ENCODE results near the gene ORAI3.

The ORAI3 gene

DNA sequence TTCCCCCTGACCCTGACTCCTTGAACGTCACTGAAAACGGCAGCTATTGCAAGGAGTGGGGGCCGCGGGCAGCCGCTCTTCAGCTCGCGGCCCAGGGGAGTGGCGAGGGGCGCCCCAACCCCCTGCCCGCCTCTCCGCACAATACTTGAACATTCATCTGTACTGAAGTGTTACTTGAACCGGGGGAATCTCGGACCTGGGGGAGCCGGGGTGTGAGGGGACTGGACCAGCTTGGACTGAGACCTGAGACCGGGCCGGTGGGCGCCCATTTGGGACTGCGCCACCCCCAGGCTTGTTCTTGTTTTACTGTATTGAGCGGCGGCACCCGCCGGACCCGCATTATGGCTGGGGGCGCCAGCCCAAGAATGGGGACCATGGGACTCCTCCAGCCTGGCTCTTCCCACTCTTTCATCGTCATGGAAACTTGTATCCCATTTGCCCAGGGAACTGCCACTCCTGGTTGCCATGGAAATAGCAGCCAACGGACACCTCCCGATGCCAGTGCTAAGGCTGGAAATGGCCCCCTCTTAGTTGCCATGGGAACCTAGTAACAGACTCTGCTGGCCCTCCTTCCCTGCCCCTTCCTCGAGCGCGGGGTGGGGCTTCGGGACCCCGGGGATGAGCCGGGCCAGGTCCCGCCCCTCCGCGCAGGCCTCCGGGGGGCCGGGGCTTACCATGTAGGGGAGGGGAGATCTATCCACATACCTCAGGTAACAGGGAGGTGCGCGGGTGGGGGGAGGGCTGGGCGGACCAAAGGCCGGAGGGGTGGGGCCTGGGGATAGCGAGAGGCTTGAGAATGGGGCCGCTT lies 805 bp upstream of the ORAI3 start:
- DNase-seq (ENCODE audit: low read depth, low spot score): peak; percentile 93

DNA sequence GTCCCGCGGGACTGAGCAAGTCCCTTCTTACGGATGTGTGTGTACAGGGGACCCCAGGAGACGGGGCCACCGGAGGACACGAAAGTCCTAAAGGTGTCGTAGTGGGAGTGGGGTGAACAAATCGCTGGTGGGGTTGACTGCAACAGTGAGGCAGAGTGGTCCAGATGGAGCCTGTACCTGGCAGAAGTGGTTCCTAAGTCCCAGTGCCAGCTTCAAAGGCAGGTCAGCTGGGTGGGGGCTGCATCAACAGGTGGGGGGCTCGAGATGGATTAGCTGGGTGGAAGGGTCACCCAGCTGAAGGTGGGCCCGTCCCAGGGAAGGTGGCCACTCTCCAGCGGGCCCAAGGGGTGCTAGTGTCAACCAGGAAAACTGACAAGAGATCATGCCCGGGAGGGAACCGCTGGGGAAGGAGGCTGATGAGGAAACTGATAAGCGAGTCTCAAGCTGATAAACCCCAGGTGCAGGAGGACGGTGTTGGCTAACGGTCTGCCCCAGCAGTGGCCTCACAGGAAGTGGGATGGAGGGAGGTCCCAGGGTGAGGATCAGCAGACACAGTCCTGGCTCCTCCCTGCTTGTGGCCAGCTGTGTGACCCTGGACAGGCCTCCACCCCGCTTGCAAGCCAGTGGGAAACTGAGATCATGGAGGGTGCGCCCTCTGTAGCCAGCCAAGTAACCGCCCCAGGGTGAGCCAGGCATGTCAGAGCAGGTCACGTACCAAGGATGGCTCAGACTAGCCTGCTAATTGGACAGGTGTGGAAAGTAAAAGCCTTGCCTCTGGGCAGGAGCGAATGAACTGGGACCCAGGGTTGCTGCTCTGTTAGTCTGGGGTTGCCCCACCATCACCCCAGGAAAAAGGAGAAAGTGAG lies 1.0 kb downstream of the ORAI3 start:
- DNase-seq (ENCODE audit: low read depth, low spot score): no peak

GRCh38 chr16:30950516-30951065 lies 1.7 kb downstream of the ORAI3 start:
- no peak for DNase-seq (ENCODE audit: low read depth, low spot score)

- DNase-seq (ENCODE audit: low read depth, low spot score): no peak
Measured at GRCh38 chr16:30951193-30951592, 2.3 kb downstream of the ORAI3 start.

- no peak for DNase-seq (ENCODE audit: low read depth, low spot score)
Measured at GRCh38 chr16:30951750-30952149, 2.9 kb downstream of the ORAI3 start.

GRCh38 chr16:30953111-30953510 lies 4.2 kb downstream of the ORAI3 start:
- DNase-seq (ENCODE audit: low read depth, low spot score): no peak

DNA sequence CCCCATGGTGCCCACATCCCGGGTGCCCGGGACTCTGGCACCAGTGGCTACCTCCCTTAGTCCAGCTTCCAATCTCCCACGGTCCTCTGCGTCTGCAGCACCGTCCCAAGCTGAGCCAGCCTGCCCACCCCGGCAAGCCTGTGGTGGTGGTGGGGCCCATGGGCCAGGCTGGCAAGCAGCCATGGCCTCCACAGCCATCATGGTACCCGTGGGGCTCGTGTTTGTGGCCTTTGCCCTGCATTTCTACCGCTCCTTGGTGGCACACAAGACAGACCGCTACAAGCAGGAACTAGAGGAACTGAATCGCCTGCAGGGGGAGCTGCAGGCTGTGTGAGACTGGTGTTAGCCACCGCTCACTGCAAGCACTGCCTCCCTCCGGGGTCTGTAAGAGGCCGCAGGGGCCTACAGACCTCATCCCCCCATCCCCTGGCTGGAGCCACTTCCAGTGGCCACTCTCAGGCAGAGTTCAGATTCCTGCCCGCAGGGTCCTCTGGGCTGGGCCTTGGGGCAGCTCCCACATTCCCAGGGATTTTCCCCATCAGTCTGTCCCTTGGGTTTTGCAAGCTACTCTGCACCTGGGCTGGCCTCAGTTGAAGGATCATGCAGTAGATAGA lies 4.8 kb downstream of the ORAI3 start:
- no peak for DNase-seq (ENCODE audit: low read depth, low spot score)

DNA sequence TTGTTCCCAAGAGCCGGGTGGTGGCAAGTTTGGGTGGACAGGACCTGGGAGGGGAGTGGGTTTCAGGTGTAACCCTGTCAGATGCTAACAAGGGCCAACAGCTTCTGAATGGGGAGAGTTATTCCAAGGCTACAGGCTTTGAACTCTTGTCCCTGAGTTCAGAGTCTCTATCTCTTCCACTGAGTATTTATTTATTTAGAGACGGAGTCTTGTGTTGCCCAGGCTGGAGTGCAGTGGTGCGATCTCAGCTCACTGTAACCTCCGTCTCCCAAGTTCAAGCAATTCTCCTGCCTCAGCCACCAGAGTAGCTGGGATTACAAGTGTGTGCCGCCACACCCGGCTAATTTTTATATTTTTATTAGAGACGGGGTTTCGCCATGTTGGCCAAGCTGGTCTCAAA lies 6.1 kb downstream of the ORAI3 start:
- no peak for DNase-seq (ENCODE audit: low read depth, low spot score)

DNA sequence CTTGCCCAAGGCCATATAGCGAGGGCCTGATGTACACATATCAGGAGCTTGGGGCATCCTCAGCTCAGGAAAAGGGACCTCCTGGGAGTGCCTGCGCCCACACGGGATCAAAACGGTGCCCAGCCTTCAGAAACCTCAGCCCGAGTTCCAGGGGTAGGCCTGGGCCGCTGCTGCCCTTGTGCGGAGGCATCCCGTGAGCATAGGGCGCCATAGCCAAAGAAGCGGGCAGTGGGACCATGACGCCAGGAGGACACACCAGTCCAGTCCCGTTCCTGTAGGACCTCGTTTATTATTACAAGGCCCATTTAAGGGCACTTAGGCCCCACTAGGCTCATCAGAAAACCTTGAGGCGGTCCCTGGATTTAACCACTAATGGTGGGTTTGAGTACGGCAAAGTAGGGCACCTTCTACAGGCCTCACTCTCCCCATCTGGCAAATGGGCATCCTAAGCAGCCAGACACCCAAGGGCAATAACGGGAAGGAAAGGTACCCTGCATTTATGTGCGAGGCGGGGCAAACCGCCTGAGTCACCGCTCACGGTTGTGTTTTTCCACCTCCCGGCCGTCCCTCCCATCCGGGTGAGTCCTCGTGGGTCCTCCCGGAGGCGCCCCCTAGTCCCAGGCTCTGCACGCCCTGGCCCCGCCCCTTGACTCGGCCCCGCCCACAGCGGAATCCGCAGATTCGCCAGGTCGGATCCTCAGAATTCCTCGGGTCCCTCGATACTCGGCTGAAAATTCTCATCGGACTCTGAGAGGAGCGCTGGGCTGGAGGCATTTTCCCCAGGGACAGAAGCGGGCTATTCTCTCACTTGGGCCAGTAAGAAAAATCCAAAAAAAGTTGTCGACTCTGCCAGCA lies 8.0 kb downstream of the ORAI3 start:
- DNase-seq (ENCODE audit: low read depth, low spot score): peak; percentile 47

GRCh38 chr16:30957456-30958174 lies 8.7 kb downstream of the ORAI3 start, which contains the start of gene SETD1A:
SETD1A (plus strand) TSS chr16:30957754; CDS start chr16:30958732, 978 bp downstream.
- DNase-seq (ENCODE audit: low read depth, low spot score): peak; percentile 82

GRCh38 chr16:30958175-30959079 lies 9.6 kb downstream of the ORAI3 start:
- DNase-seq (ENCODE audit: low read depth, low spot score): no peak

DNA sequence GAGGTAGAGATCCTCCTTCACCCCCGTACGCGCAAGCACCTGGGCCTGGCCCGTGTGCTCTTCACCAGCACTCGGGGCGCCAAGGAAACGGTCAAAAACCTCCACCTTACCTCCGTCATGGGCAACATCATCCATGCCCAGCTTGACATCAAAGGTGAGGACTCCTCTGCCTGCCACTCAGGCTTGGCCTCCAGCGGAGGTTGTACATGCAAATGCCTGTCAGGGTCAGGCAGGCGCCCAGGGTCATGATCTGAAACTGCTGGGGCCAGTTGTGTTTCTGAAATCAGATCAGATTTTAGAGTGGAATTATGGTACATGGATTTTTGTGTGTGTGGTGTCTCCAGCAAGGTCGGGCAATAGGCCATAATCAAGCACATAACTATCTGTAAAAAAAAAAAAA lies 12.5 kb downstream of the ORAI3 start:
- no peak for DNase-seq (ENCODE audit: low read depth, low spot score)

GRCh38 chr16:30963925-30964511 lies 15.2 kb downstream of the ORAI3 start:
- no peak for DNase-seq (ENCODE audit: low read depth, low spot score)

DNA sequence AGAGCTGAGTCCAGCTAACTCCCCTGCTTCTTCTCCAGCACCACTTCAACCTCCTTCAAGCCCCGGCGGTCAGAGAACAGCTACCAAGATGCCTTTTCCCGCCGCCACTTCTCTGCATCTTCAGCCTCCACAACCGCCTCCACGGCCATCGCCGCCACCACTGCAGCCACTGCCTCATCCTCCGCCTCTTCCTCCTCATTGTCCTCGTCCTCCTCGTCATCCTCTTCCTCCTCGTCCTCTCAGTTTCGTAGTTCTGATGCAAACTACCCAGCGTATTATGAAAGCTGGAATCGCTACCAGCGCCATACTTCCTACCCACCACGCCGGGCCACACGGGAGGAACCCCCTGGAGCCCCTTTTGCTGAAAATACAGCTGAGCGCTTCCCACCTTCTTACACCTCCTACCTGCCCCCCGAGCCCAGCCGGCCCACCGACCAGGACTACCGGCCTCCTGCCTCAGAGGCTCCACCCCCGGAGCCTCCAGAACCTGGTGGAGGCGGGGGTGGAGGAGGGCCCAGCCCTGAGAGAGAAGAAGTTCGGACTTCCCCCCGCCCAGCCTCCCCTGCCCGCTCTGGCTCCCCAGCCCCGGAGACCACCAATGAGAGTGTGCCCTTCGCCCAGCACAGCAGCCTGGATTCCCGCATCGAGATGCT lies 15.8 kb downstream of the ORAI3 start:
- no peak for DNase-seq (ENCODE audit: low read depth, low spot score)

- DNase-seq (ENCODE audit: low read depth, low spot score): no peak
Measured at GRCh38 chr16:30965436-30965835, 16.6 kb downstream of the ORAI3 start.

GRCh38 chr16:30966033-30966619 lies 17.3 kb downstream of the ORAI3 start:
- no peak for DNase-seq (ENCODE audit: low read depth, low spot score)

DNA sequence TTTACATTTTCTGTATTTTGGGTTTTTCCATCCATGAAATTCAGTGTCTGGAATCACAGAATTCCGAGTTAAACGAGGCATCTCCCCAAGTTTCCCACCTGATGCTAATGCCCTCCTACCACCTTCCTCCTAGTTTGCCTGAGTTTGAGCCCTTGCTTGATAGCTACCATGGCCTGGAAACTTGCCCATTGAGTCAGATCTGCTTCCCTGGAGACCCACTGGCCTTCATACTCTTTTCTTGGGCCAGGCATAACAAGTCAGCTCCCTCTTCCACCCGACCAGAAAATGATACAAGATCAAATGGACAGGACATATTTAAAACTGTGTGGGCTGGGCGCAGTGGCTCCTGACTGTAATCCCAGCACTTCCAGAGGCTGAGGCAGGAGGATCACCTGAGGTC lies 18.9 kb downstream of the ORAI3 start:
- no peak for DNase-seq (ENCODE audit: low read depth, low spot score)

- DNase-seq (ENCODE audit: low read depth, low spot score): no peak
Measured at GRCh38 chr16:30969246-30969842, 20.5 kb downstream of the ORAI3 start.

Data from brain pericyte (primary cell).